Mucosa of descending colon (tissue), 3 donors: ENCODE measurements around the gene RER1. TPM values are rescaled to one million over a fixed set of nuclear protein-coding genes. Genes with fewer than 3 reads are reported as not detected.

Experiments used
- ATAC-seq: fragments of 200-7000 bp; cut with Tn5 transposase; one replicate; pipeline ENCODE4 v1.9.1; 2020; ENCODE audit warnings: mild to moderate bottlenecking, moderate library complexity
- DNase-seq, 3 donors: peaks; one replicate each; pipeline ENCODE4 v3.0.0-alpha.2; 2020
- H3K36me3 ChIP-seq: fragments of 200-600 bp; one replicate; pipeline ENCODE4 v1.8.0; 2021; ENCODE audit warnings: low read depth, mild to moderate bottlenecking
- H3K4me1 ChIP-seq: fragments of 200-600 bp; one replicate; pipeline ENCODE4 v1.8.0; 2021; ENCODE audit warnings: low read depth, mild to moderate bottlenecking
- H3K4me3 ChIP-seq: fragments of 200-600 bp; one replicate; pipeline ENCODE4 v1.8.0; 2021; ENCODE audit warnings: mild to moderate bottlenecking
- H3K9me3 ChIP-seq: fragments of 200-600 bp; one replicate; pipeline ENCODE4 v1.8.0; 2021; ENCODE audit warnings: mild to moderate bottlenecking
- CTCF ChIP-seq: fragments of 200-600 bp; IDR thresholded peaks from one replicate; pipeline ENCODE4 v1.8.0; 2022; ENCODE audit warnings: antibody characterized with exemption, mild to moderate bottlenecking
- intact Hi-C, 2 donors: fragments of 100-400 bp; cut with DNase I in 1 of 2; cut with micrococcal nuclease in 1 of 2; formaldehyde crosslinking; loops; one replicate each; pipeline versions ENCODE4 v1.11.0 to v1.11.1; 2022; cut with DNase I, micrococcal nuclease
- total RNA-seq, 3 donors: library from RNA; stranded (reverse); fragmentation: NEBNext Ultra II Directional in 2 of 3; extraction: Animal tissue kit (Norgen Biotek cat#: 25700) in 2 of 3; gene quantifications; one replicate each; pipeline versions ENCODE4 v1.2.1 to v1.2.4, GENCODE V29; 2021 to 2023
- donor health status: DM: no; HTN: no; CAD: no; lungs with moderate emphysema.
- donor health status: DM: no; HTN: no; CAD: no.
- donor health status: DM: no; HTN: yes; CAD: no.

Gene RER1
- total RNA-seq, 3 donors from 2014 or later, result 151 to 217 (median 193) TPM

GRCh38 chr1:2391931-2392509, 379 bp downstream of the RER1 start:
- ATAC-seq (peak; percentile 53), DNase-seq (no peak)
- peaks cover 28% of the 10 kb centered on the region for H3K4me1 ChIP-seq
- intact Hi-C loops, result no loop called here
- no peaks in the 10 kb centered on the region for H3K9me3 ChIP-seq
- H3K4me3 ChIP-seq, result peak overlapping the region; percentile 87
- no peaks in the 10 kb centered on the region for H3K36me3 ChIP-seq
- no peak for TF ChIP-seq CTCF

GRCh38 chr1:2392686-2393085, 1.0 kb downstream of the RER1 start:
- peak in 1 of 3 donors; percentile 58 for DNase-seq
- no peak for ATAC-seq
- Histone ChIP-seq H3K36me3 (no peaks in the 10 kb centered on the region), H3K9me3 (no peaks in the 10 kb centered on the region), H3K4me3 (no peak overlapping the region), H3K4me1 (peaks cover 28% of the 10 kb centered on the region)
- no peak for TF ChIP-seq CTCF
- intact Hi-C loops, result no loop called here

- peak; percentile 33 for ATAC-seq
- Histone ChIP-seq H3K4me3 (no peak overlapping the region), H3K36me3 (no peaks in the 10 kb centered on the region), H3K4me1 (peaks cover 28% of the 10 kb centered on the region), H3K9me3 (no peaks in the 10 kb centered on the region)
- no peak for TF ChIP-seq CTCF
- peak in 2 of 3 donors; percentile 45 to 56 for DNase-seq
- intact Hi-C loops, result no loop called here
Observed at GRCh38 chr1:2393471-2393877, 1.8 kb downstream of the RER1 start.

GRCh38 chr1:2394220-2394619, 2.6 kb downstream of the RER1 start:
- no peak for TF ChIP-seq CTCF
- ATAC-seq, result no peak
- intact Hi-C loops, result no loop called here
- Histone ChIP-seq H3K36me3 (no peaks in the 10 kb centered on the region), H3K4me3 (no peak overlapping the region), H3K4me1 (peaks cover 28% of the 10 kb centered on the region), H3K9me3 (no peaks in the 10 kb centered on the region)
- DNase-seq, result no peak

GRCh38 chr1:2394761-2395160, 3.1 kb downstream of the RER1 start:
- Histone ChIP-seq H3K9me3 (no peaks in the 10 kb centered on the region), H3K36me3 (no peaks in the 10 kb centered on the region), H3K4me1 (peaks cover 28% of the 10 kb centered on the region), H3K4me3 (no peak overlapping the region)
- intact Hi-C loops, result no loop called here
- DNase-seq, result no peak
- ATAC-seq, result no peak
- TF ChIP-seq CTCF, result no peak

GRCh38 chr1:2395245-2395644, 3.6 kb downstream of the RER1 start:
- ATAC-seq (no peak), DNase-seq (peak in 1 of 3 donors; percentile 48)
- no peak for TF ChIP-seq CTCF
- no peaks in the 10 kb centered on the region for H3K9me3 ChIP-seq
- H3K4me3 ChIP-seq, result no peak overlapping the region
- H3K4me1 ChIP-seq, result peaks cover 26% of the 10 kb centered on the region
- H3K36me3 ChIP-seq, result no peaks in the 10 kb centered on the region
- intact Hi-C loops, result no loop called here
